Posterior vena cava (tissue), 2 donors: ENCODE results near the gene MRTFA. TPM values are rescaled to one million over a fixed set of nuclear protein-coding genes. Genes with fewer than 3 reads are reported as not detected.
"Not testable (repeated sequence)": the region's sequence is repeated elsewhere in the genome, so short reads cannot be mapped to it uniquely, and the experiment has no call there.

Experiments
- DNase-seq: peaks from one replicate; pipeline ENCODE4 v3.0.0-alpha.2; 2020; ENCODE audit warnings: low spot score
- intact Hi-C, 2 donors: fragments of 100-400 bp; cut with DNase I; formaldehyde crosslinking; loops; one replicate each; pipeline versions ENCODE4 v1.14.1 to v1.14.2; 2022 to 2023
- total RNA-seq, 2 donors: library from RNA; stranded (reverse); fragmentation: NEBNext Ultra II Directional; extraction: Animal tissue kit (Norgen Biotek cat#: 25700); gene quantifications; one replicate each; pipeline ENCODE4 v1.2.1, GENCODE V29; 2021
- donor health status: DM: yes; HTN: yes; CAD: no.
- donor health status: DM: yes; HTN: yes; CAD: no.

The MRTFA gene
- total RNA-seq, 2 donors from 2014 or later, result 72.8 to 76.5 TPM

DNA sequence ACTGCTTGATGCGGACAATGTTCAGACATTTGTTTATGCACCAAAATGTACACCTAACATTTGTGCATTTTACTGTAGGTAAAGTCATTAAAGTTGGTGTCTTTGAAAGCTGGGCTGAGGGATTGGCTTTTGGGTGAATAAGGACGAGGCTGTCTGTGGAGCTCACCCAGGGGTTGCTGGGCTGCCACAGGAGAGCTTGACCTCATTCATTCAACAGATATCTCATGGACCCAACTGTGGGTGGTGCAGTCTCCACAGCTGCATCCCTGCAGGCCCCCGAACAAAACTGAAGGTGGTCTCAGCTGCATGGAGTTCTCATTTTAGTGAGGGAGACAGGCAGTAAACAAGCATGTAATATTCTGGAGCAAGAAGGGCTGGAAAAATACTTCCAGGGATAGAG, 233.4 kb downstream of the MRTFA start:
- intact Hi-C loops, result no loop called here
- peak; percentile 22 for DNase-seq

DNA sequence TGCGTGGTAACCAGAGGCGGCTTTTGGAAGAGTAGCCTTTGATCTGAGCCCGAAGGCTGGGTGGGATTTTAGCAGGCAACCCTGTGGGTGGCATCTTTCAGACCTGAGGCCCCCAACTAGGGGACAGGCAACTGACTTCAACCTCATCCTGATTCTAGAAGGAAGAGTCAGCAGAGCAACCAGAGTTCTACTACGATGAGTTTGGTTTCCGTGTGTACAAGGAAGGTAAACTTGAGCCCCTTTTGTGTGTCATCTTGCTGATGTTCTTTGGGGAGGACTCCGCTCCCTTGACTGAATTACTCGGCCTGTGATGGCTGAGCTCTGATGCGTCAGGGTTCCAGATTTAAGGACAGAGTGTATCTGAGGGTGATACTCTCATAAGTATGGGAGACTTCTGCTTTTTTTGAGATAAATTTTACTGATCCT, 234.5 kb downstream of the MRTFA start:
- intact Hi-C loops, result no loop called here
- DNase-seq, result no peak

DNA sequence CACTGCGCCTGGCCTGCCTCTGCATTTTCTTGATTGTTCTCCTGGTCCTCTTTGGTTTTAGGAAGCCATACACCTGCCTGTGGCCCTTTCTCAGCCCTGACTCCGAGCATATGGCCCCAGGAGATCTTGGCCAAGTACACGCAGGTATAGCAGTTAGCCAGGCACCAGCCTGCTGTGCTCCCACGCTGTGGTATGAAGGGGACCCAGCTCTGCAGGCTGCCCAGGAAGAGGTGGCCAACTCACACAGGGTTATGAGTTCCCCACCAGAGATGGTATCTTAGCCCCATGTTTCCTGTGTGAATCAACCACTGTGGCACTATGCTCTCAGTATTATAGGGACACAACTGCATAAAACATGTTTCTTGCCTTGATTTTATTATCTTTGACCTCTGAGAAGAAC, 235.0 kb downstream of the MRTFA start:
- no peak for DNase-seq
- intact Hi-C loops, result no loop called here

DNA sequence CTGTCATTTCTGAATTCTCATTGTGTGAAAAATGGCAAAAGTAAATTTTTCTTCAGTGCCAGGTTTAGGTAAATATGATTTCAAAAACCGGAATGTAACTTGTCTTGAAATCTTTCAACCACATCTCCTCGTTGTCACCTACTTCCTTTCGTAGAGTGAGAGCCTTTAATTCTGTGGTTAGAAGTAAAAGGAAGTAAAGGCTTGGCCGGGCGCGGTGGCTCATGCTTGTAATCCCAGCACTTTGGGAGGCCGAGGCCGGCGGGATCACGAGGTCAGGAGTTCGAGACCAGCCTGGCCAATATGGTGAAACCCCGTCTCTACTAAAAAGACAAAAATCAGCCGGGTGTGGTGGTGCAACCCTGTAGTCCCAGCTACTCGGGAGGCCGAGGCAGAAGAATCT, 236.4 kb downstream of the MRTFA start:
- DNase-seq, result no peak
- intact Hi-C loops, result no loop called here

DNA sequence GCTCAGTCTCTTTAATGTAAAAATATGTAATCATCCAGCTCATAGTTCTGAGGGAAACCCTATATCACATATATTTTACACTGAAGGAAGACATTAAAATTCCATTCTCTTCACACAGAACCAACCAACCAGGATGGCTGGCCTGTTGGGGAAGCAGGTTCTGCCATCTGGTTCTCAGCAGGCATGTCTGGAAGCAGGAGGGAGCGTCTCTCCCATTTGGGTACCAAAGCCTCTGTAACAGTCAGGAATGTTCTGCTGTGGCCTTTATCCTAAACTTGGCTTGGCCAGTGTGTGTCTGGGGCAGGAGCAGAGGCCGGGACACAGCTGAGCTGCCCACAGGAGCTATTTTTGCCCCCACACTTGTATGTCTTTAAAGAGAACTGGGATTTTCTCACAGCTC, 236.9 kb downstream of the MRTFA start:
- intact Hi-C loops, result no loop called here
- DNase-seq, result no peak

DNA sequence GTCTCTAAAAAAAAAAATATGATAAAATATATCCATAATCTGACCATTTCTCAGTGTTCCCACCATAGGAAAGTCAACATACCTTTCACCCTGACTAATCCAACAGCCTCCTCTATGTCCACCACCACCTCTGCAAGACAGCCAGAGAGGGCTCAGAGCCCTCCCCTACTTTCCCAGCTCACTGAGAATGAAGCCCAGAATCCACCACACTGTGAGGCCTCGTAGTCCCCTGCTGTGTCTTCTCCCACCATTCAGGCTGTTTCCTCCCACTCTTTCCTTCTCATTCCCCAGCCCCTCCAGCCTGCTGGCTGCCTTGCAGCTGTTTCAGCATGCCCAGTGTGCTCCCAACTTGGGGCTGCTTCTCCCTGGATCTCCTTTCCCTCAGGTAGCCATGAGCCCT, 239.1 kb downstream of the MRTFA start:
- intact Hi-C loops, result no loop called here
- no peak for DNase-seq

DNA sequence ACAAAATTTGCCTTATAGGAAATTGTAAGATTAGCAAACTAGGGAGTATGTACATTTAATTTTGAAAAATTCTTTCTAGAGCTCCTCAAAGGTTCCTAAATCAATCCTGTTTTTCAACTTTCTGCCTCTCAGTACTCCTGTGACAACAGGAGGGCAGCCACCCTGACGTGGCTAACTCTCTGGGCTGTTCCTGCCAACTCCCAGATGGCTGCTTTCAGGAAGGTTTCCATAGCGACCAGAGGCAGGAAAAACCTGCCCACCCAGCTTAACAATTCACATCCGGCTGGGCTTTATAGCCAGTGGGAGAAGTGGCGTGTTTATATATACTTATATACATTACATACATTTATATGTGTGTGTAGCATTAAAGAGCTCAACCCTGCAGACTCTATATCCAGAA, 239.6 kb downstream of the MRTFA start:
- DNase-seq, result no peak
- intact Hi-C loops, result no loop called here

DNA sequence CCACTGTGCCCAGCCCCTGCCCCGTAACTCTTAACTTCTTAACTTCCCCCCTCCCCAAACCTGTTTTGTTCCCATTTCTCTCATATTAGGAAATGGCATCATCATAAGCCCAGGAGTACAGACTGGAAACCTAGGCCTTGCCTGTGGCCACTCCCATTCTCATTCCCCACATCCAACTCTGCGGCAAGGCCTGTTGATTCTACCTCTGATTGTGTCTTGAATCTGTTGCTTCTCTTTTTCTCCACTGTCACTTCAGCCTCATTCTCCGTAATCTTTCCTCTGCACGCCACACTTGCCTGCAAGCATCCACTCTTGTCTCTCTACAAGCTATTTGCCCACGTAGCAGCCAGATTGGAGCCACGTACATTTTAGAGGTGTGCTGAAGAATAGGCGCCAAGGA, 240.9 kb downstream of the MRTFA start:
- intact Hi-C loops, result no loop called here
- DNase-seq, result no peak

DNA sequence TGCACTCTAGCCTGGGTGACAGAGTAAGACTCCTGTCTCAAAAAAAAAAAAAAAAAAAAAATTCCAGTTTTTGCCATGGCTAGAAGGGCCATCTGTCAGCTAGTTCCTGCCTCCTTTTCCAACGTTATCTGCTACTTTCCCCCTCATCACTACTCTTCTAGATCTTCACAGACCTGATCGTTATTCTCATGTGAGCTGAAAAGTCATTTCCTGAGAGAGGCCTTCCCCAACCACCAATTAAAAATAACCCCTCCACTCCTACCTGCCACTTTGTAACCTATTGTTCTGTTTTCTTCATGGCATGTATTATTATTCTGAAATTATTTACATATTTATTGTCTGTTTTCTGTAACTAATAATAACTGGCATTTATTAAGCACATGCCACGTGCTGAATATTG, 241.9 kb downstream of the MRTFA start:
- DNase-seq, result no peak

DNA sequence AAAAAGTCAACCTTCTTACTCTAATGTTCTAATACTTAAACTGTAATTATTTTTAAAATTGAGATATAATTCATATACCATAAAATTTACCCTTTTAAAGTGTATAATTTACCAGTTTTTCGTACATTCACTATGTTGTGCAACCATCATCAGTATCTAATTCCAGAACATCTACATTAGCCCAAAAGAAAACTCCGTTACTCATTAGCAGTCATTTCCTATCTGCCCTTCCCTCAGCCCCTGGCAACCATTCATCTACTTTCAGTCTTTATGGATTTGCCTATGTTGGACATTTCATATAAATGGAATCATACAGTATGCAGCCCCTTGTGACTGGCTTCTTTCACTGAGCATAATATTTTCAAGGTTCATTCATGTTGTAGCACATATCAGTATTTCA, 243.9 kb downstream of the MRTFA start:
- intact Hi-C loops, result no loop called here
- no peak for DNase-seq

More for the DNA sequence above, 241.9 kb downstream of the MRTFA start:
- intact Hi-C loops, result no loop called here

DNA sequence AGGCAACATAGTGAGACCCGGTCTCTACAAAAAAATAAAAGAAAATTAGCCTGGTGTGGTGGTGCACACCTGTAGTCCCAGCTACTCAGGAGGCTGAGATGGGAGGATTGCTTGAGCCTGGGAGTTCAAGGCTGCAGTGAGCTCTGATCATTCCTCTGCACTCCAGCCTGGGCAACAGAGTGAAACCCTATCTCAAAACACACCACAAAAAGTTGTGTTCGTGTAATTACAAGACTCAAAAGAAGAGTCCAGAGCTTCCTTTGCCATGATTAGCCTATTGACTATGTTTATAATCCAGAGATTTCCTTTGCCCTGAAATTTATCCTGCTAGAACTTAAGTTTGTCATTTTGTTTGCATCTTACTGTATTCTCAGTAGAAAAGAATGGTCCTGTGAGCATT, 245.1 kb downstream of the MRTFA start:
- intact Hi-C loops, result no loop called here
- DNase-seq, result no peak

DNA sequence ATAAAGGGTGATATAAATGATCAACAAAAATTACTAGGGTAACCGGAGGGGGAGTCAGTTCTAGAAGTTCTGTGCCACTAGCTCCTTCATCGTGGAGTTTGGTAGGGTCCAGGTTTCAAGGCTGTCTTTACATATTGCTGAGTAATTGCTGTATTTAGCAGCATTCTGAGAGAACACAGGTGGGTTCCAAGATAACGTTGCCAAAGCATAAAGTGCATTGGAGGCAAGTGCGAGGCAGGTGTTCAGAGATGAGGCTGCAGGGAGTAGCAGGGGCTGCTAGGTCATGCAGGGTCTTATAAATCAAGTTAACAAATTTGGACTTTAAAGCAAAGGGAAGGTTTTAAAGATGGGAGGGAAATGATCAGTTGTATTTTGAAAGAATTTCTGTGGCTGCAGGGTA, 248.3 kb downstream of the MRTFA start:
- no peak for DNase-seq
- intact Hi-C loops, result no loop called here

DNA sequence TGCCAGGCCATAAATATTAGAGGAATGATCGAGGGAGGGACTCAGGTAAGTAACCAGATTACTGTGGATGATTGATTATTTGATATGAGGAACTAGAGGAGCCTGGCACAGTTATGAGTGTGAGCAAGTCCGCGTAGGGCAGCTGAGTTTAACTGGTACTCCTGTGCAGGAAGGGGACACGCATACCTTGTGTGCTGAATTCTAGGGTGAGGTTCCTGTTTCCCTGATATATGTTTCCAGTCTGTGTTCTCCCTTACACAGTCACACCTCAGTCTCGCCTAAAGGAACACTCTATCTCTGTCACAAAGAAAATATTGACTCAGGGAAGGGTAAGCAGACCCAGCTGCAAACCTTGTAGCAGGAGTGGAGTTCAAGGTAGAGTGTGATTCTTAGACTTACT, 248.8 kb downstream of the MRTFA start:
- intact Hi-C loops, result no loop called here
- DNase-seq, result no peak

DNA sequence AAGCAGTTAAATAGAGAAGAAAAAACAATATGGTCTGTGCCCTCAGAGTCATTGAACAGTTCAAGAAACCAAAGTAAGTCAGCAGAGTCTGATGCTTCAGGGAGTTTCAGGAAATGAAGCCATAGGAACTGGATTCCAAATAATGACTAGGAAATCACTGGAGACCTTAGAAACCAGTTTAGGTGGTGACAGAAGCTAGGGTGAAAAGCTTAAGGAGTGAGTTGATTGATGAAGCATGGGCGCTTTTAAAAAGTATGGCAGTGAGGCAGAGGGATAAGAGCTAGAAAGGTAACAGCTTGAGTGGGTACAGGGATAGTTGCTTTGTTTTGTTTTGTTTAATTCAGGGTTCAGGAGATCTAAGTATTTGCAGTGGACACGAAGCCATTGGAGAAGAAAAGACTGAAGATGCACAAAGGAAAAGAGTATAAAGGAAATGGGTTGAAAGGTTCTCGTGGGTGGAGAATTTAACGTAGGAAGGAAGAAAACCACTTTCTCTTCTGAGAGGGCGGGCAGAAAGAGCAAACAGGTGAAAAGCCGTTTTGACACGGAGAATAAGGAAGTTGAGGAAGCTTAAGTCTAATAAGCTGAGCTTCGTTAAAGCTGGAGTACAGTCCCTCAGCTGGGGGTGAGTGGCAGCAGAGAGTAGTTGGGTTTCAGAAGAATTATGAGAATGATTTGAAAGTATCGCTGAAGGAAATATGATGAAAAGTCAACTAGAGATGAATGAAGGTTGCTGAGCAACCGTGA, 251.3 kb downstream of the MRTFA start:
- intact Hi-C loops, result no loop called here
- no peak for DNase-seq

DNA sequence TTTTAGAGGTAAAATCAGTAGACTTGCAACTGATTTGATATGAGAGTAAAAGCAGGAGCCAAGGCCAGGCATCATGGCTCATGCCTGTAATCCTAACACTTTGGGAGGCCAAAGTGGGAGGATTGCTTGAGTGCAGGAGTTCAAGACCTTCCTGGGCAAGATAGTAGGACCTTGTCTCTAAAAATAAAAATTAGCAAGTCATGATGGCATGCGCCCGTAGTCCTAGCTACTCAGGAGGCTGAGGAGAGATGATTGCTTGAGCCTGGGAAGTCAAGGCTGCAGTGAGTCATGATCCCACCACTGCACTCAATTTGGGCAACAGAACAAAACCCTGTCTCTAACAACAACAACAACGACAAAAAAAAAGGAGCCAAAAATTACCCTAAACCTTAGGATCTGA, 252.6 kb downstream of the MRTFA start:
- DNase-seq, result no peak
- intact Hi-C loops, result no loop called here

DNA sequence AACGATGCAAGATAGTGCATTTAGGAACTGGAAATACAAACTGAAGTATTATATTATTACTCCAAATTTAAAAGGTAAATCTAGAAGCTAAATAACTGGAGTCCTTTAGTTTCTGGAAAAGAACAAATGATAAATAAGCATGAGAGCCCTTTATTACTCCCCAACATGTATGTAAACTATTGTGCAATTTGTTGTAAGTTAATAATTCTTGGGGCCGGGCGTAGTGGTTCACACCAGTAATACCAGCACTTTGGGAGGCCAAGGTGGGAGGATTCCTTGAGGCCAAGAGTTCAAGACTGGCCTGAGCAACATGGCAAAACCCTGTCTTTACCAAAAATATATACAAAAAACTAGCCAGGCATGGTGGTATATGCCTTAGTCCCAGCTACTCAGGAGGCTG, 255.1 kb downstream of the MRTFA start:
- intact Hi-C loops, result no loop called here
- DNase-seq, result no peak

DNA sequence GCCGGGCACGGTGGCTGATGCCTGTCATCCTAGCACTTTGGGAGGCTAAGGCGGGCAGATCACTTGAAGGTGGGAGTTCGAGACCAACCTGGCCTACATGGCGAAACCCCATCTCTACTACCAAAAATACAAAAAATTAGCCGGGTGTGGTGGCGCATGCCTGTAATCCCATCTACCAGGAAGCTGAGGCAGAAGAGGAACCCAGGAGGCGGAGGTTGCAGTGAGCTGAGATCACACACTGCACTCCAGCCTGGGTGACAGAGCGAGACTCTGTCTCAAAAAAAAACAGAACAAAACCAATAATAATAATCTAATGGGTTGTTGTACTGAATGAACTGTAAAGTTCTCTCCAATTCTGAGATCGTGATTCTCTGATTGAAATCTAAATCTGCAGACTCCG, 258.1 kb downstream of the MRTFA start:
- DNase-seq, intact Hi-C loops: not testable (repeated sequence)

DNA sequence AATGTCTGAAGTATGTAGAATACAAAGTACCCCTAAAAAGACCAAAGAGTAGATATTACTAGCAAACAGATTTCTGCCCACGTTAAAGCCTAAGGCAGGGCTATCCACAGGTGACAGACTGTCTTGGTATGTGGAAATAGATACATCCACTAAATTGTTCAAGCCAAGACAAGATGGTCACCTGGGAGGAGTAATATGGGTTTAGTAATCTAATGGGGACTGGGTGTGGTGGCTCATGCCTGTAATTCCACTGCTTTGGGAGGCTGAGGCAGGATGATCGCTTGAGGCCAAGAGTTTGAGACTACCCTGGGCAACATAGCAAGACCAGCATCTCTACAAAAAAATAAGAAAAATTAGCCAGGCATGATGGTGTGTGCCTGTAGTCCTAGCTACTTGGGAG, 258.6 kb downstream of the MRTFA start:
- intact Hi-C loops, result no loop called here
- no peak for DNase-seq

DNA sequence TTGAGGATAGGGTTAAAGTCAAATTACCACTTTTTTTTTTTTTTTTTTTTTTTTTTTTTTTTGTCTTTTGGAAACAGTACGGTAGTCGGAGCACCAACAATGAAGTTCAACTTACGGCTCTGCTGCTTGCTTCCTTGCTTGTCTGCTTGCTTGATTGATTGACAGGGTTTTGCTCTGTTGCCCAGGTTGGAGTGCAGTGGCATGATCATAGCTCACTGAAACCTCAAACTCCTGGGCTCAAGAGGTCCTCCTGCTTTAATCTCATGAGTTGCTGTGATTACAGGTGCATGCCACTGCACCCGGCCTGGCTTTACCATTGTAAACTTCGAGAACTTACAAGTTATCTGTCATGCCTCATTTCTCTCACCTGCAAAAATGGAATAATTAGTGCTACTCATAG, 260.4 kb downstream of the MRTFA start:
- intact Hi-C loops, result no loop called here
- DNase-seq, result no peak

DNA sequence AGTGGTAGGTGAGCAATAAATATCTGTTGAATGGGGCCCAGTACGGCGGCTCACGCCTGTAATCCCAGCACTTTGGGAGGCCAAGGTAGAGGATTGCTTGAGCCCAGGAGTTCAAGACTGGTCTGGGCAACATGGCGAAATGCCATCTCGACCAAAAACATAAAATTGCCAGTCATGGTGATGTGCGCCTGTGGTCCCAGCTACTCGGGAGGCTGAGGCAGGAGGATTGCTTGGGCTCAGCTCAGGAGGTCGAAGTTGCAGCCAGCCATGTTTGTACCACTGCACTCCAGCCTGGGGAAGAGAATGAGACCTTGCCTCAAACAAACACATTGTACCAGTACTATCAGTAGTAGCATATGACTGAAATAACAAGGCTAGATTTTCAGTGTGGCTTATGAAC, 262.0 kb downstream of the MRTFA start:
- DNase-seq, result no peak
- intact Hi-C loops, result no loop called here

DNA sequence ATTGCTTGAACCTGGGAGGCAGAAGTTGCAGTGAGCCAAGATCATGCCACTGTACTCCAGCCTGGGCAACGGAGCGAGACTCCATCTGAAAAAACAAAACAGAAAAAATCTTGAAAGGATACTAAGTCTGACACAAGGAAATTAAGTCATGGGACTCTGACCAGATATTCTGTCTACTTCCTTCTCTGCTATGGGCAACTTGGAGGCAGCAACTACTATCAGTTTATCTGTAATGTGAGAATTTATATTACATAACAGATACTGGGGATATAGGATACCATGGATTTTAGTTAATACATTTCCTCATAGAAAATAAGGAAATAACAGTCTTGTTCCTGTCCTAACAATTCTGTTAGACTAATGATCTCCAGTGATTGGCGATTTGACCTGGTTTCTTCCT, 267.7 kb downstream of the MRTFA start:
- intact Hi-C loops, result no loop called here
- DNase-seq, result no peak

DNA sequence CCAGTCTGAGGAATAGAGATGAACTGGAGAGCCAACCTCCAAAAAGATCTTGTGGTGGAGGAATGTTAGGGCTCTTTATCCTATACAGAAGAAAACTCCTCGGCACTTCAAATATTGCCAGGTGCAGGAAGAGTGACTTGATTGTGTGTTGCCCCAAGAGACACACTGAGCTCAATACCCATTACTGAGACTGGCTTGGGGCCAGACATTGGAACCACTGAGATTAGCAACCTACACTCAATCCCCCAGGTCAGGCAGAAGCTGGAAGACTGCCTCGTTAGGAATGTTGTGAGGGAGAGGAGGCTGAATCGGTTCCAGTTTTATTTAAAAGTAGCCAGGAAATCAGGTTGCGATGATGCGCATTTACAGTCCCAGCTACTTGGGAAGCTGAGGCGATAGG, 268.5 kb downstream of the MRTFA start:
- DNase-seq, result no peak
- intact Hi-C loops, result no loop called here
